GM12865 (cell line): ENCODE measurements around the gene FCSK.

Experiments used
- DNase-seq: peaks from one replicate; pipeline ENCODE4 v3.0.0; 2010; ENCODE audit warnings: low read depth
- H3K4me3 ChIP-seq: 2 replicates; pipeline ENCODE4 v1.5.1; 2011; ENCODE audit warnings: mild to moderate bottlenecking, low read depth, low read length, control low read depth
- TF ChIP-seq, protein P1 (sequence below): IDR thresholded peaks from 2 replicates; pipeline ENCODE4 v1.5.1; 2011; ENCODE audit warnings: low read length, control low read depth, low read depth, inconsistent platforms; ENCODE audit not compliant: insufficient read depth; ENCODE audit errors: missing control alignments

The FCSK gene

DNA sequence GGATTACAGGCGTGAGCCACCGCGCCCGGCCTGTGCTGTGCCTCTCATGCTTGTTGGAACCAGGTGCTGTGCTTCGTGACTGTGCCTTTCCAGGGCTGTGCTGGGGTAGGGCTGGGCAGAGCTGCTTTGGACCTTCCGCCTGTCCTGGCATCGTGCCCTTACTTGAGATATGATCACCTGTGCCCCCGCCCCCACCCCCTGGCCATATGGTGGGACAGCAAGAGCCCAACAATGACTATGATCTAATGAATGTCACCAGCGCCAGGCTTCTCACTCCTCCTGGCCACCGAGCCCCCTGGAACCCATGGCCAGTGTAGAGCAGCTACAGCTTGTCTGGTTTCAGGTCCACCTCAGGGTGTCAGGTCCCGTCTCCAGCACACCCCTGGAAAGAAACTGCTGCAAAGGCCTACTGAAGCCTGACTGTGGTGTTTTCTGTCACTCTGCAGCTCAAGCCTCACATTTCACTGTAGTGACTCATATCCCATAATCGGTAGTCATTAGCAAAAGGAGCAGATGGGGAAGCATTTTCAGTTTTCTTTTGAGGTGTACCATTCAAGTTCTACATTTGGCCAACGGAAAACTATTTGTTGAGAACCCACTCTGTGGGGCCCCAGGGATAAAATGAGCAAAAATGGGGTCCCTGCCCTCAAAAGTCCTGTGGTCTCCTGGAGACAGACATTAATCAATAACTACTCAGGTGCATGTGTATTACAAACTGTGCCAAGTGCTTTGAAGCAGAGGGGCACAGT, 22.1 kb downstream of the FCSK start:
- DNase-seq = peak; percentile 96
- TF ChIP-seq, protein P1, sequence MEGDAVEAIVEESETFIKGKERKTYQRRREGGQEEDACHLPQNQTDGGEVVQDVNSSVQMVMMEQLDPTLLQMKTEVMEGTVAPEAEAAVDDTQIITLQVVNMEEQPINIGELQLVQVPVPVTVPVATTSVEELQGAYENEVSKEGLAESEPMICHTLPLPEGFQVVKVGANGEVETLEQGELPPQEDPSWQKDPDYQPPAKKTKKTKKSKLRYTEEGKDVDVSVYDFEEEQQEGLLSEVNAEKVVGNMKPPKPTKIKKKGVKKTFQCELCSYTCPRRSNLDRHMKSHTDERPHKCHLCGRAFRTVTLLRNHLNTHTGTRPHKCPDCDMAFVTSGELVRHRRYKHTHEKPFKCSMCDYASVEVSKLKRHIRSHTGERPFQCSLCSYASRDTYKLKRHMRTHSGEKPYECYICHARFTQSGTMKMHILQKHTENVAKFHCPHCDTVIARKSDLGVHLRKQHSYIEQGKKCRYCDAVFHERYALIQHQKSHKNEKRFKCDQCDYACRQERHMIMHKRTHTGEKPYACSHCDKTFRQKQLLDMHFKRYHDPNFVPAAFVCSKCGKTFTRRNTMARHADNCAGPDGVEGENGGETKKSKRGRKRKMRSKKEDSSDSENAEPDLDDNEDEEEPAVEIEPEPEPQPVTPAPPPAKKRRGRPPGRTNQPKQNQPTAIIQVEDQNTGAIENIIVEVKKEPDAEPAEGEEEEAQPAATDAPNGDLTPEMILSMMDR = no peak
- peak overlapping the region; percentile 20 for H3K4me3 ChIP-seq

- TF ChIP-seq, protein P1 = no peak
- no peak for DNase-seq
- H3K4me3 ChIP-seq = no peak overlapping the region
Observed at GRCh38 chr16:70478169-70478568, 23.8 kb downstream of the FCSK start.

DNA sequence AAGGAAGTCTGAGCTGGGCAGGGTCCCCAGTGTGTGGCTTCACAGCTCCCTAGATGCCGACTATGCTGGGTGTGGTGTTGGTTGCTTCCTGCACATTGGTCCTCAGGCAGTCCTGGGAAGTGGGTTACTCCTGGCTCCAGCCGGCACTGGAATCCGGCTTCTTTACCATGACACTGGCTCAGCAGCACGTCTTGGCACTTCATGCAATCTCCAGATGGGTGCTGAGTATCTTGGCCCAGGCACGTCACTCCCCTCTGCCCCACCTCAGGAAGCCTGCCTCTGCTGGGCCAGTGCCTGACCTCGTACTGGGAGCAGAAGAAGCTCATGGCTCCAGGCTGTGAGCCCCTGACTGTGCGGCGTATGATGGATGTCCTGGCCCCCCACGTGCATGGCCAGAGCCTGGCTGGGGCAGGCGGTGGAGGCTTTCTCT, 24.5 kb downstream of the FCSK start:
- DNase-seq = no peak
- TF ChIP-seq, protein P1 = no peak
- no peak overlapping the region for H3K4me3 ChIP-seq

DNA sequence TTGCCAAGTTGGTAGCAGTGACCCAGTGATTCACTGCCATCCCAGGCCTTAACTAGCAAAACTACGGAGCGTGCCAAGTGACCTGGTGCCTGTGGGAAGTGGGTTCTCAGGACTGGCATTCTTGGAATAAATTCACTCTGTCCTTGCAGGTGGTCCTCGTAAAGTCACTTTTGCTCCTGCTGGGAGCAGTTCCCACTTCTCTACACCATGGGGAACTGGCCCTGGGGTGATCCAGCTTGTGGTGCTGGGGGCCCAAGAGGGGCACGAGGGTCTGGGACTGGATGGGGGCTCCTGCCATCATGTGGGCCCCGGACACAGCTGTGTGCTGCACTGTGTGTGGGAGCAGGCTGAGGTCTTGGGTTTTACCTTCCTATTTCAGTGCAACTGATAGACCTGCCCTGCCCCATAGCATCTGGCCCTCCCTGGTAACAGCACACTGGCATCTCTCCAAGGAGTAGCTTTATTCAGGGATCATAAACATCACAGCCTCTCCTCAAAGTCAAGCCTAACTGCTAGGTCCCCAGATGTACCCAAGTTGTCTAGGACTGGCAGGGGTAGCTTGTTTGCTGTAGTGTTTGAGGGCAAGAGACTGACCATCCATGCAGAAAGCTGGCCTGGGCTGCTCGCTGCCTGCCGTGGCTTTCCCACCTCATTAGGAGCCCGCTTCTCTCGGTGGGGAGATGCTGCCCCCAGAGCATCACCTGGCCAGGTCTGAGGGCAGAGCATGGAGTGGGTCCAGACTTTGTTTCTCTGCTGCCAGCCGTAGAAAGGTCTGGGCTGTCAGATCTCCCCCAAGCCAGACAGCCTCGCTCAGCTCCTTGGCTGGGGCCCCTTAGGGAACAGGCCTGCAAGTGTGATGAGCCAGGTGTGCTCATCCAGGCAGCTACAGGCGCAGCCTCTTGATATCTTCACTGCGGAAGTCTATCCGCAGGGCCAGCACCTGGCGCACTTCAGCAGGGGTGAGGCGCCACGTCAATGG, 26.0 kb downstream of the FCSK start:
- no peak overlapping the region for H3K4me3 ChIP-seq
- TF ChIP-seq, protein P1 = no peak
- no peak for DNase-seq

DNA sequence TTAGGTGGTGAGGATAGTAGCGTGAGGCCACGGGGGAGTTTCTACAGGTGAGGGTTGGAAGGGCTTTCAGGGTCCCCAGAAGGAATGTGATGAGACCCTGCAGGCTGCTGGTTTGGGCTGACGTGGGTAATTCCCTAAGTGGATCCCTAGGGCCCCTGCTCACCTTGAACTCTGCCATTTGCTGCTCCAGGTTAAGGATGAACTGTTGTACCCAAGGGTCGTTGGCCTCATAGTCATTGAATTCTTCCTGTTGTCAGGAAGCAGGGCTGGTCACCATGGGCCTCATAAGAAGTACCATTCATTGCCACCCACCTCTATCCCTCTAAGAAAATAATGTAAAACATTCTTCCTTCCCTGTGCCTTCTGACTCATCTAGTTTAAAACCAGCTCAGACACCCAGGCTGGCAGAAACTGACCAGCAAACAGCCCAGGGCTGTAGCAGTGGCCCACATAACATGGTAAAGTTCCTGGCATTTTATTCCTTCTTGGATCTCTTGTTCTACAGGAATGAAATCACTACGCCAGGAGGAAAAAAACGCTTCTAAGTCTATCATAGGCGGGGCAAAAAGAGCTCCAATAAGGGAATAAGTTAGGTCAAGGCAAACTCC, 27.6 kb downstream of the FCSK start:
- no peak overlapping the region for H3K4me3 ChIP-seq
- TF ChIP-seq, protein P1 = no peak
- DNase-seq = no peak

GRCh38 chr16:70482624-70483023, 28.2 kb downstream of the FCSK start:
- DNase-seq = no peak
- H3K4me3 ChIP-seq = no peak overlapping the region
- TF ChIP-seq, protein P1 = no peak
